ENCODE data around the gene LENG9. TPM values are rescaled to one million over a fixed set of nuclear protein-coding genes. Genes with fewer than 3 reads are reported as not detected.

LENG9 gene
- total and polyA plus RNA-seq, 2 of the 13 experiments (the other 11 are each of a cell fraction or from before 2014, with no cell fraction given): 0.75 to 2.9 TPM

DNA sequence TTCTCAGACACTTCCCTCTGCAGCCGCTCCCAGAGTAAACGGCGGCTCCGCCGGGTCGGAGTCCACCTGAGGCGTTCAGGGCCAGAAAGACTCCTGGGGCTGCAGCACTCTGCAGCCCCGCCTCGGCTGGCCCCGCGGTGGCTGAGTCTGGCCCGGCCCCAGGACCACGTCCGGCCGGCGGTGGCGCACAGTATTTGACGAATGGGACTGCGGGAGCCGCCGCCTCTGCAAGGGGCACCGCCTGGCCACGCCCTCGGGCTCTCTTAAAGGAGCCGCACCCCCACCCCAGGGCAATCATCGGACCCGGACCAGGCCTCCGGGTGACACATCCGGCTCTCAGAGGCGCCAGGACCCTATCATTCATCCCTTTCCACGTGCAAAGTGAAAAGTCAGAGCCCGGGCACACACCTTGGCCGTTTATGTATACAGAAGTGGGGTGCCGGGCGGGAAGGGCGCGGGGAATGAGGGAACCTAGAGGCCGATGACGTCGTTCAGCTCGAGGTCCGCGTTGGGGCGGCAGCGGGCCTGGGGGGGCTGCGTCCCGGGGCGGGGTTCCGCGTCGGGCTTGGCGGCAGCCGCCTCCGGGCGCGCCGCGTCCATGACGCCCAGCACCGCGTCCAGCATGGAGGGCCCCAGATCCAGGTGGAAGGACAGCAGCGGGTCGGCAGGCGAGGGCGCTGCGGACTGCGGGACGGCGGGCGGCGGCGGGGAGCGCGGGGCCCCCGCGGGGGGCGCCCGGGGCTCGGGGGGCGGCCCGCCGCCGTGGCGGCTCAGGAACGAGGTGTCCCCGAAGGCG is 1.2 kb upstream of the LENG9 start (continued):
- TF ChIP-seq, protein P1, sequence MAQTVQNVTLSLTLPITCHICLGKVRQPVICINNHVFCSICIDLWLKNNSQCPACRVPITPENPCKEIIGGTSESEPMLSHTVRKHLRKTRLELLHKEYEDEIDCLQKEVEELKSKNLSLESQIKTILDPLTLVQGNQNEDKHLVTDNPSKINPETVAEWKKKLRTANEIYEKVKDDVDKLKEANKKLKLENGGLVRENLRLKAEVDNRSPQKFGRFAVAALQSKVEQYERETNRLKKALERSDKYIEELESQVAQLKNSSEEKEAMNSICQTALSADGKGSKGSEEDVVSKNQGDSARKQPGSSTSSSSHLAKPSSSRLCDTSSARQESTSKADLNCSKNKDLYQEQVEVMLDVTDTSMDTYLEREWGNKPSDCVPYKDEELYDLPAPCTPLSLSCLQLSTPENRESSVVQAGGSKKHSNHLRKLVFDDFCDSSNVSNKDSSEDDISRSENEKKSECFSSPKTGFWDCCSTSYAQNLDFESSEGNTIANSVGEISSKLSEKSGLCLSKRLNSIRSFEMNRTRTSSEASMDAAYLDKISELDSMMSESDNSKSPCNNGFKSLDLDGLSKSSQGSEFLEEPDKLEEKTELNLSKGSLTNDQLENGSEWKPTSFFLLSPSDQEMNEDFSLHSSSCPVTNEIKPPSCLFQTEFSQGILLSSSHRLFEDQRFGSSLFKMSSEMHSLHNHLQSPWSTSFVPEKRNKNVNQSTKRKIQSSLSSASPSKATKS (CRISPR knock-in tag; IDR thresholded peaks at IDR 0.05): no peak
- no peak for TF ChIP-seq NFRKB (IDR thresholded peaks at IDR 0.05)
- no peak for TF ChIP-seq THYN1 (CRISPR knock-in tag; IDR thresholded peaks at IDR 0.05; ENCODE audit: borderline replicate concordance, low read depth)
- no peak for TF ChIP-seq NR1H2 (CRISPR knock-in tag; IDR thresholded peaks at IDR 0.05; ENCODE audit: borderline replicate concordance, low read depth)
- TF ChIP-seq ZMYM3 (CRISPR knock-in tag; IDR thresholded peaks at IDR 0.05): no peak
- TF ChIP-seq, protein P2, sequence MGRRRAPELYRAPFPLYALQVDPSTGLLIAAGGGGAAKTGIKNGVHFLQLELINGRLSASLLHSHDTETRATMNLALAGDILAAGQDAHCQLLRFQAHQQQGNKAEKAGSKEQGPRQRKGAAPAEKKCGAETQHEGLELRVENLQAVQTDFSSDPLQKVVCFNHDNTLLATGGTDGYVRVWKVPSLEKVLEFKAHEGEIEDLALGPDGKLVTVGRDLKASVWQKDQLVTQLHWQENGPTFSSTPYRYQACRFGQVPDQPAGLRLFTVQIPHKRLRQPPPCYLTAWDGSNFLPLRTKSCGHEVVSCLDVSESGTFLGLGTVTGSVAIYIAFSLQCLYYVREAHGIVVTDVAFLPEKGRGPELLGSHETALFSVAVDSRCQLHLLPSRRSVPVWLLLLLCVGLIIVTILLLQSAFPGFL (CRISPR knock-in tag; IDR thresholded peaks at IDR 0.05): no peak
- TF ChIP-seq, protein P3, sequence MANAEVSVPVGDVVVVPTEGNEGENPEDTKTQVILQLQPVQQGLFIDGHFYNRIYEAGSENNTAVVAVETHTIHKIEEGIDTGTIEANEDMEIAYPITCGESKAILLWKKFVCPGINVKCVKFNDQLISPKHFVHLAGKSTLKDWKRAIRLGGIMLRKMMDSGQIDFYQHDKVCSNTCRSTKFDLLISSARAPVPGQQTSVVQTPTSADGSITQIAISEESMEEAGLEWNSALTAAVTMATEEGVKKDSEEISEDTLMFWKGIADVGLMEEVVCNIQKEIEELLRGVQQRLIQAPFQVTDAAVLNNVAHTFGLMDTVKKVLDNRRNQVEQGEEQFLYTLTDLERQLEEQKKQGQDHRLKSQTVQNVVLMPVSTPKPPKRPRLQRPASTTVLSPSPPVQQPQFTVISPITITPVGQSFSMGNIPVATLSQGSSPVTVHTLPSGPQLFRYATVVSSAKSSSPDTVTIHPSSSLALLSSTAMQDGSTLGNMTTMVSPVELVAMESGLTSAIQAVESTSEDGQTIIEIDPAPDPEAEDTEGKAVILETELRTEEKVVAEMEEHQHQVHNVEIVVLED (CRISPR knock-in tag; IDR thresholded peaks at IDR 0.05; ENCODE audit: borderline replicate concordance): peak; percentile 69; the same call in 1 of the 2 replicates
- TF ChIP-seq, protein P4, sequence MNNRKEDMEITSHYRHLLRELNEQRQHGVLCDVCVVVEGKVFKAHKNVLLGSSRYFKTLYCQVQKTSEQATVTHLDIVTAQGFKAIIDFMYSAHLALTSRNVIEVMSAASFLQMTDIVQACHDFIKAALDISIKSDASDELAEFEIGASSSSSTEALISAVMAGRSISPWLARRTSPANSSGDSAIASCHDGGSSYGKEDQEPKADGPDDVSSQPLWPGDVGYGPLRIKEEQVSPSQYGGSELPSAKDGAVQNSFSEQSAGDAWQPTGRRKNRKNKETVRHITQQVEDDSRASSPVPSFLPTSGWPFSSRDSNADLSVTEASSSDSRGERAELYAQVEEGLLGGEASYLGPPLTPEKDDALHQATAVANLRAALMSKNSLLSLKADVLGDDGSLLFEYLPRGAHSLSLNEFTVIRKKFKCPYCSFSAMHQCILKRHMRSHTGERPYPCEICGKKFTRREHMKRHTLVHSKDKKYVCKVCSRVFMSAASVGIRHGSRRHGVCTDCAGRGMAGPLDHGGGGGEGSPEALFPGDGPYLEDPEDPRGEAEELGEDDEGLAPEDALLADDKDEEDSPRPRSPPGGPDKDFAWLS (CRISPR knock-in tag; IDR thresholded peaks at IDR 0.05; ENCODE audit: borderline replicate concordance): no peak
- TF ChIP-seq NRL (CRISPR knock-in tag; IDR thresholded peaks at IDR 0.05; ENCODE audit: borderline replicate concordance): no peak
- TF ChIP-seq IKZF4 (CRISPR knock-in tag; IDR thresholded peaks at IDR 0.05; ENCODE audit: borderline replicate concordance, low read depth, not compliant biosample characterization): no peak
- TF ChIP-seq, protein P5, sequence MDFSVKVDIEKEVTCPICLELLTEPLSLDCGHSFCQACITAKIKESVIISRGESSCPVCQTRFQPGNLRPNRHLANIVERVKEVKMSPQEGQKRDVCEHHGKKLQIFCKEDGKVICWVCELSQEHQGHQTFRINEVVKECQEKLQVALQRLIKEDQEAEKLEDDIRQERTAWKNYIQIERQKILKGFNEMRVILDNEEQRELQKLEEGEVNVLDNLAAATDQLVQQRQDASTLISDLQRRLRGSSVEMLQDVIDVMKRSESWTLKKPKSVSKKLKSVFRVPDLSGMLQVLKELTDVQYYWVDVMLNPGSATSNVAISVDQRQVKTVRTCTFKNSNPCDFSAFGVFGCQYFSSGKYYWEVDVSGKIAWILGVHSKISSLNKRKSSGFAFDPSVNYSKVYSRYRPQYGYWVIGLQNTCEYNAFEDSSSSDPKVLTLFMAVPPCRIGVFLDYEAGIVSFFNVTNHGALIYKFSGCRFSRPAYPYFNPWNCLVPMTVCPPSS (IDR thresholded peaks at IDR 0.05): no peak
- TF ChIP-seq TSC22D2 (CRISPR knock-in tag; IDR thresholded peaks at IDR 0.05; ENCODE audit: borderline replicate concordance): no peak
- no peak for TF ChIP-seq CEBPB (IDR thresholded peaks at IDR 0.05; ENCODE audit: borderline replicate concordance, low read depth, low read length)
- TF ChIP-seq ZNF20 (CRISPR knock-in tag; IDR thresholded peaks at IDR 0.05): no peak
- no peak for TF ChIP-seq ZNF75D (CRISPR knock-in tag; IDR thresholded peaks at IDR 0.05; ENCODE audit: borderline replicate concordance)
- TF ChIP-seq MAF1 (CRISPR knock-in tag; IDR thresholded peaks at IDR 0.05; ENCODE audit: borderline replicate concordance): no peak
- TF ChIP-seq, protein P6, sequence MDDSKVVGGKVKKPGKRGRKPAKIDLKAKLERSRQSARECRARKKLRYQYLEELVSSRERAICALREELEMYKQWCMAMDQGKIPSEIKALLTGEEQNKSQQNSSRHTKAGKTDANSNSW (CRISPR knock-in tag; IDR thresholded peaks at IDR 0.05; ENCODE audit: borderline replicate concordance): no peak
- TF ChIP-seq, protein P7, sequence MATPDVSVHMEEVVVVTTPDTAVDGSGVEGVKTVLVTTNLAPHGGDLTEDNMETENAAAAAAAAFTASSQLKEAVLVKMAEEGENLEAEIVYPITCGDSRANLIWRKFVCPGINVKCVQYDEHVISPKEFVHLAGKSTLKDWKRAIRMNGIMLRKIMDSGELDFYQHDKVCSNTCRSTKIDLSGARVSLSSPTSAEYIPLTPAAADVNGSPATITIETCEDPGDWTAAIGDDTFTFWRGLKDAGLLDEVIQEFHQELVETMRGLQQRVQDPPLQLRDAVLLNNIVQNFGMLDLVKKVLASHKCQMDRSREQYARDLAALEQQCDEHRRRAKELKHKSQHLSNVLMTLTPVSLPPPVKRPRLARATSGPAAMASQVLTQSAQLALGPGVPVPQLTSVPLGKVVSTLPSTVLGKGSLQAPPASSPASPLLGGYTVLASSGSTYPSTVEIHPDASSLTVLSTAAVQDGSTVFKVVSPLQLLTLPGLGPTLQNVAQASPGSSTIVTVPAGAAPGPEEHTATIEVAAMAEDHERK (CRISPR knock-in tag; IDR thresholded peaks at IDR 0.05; ENCODE audit: low read depth): no peak

Measured in HepG2 (cell line).